IPS-18c (cell line): ENCODE measurements around the gene GRID2IP.

Source experiments
- H3K4me3 ChIP-seq: 2 replicates; pipeline ENCODE4 v1.7.0; 2013; ENCODE audit warnings: low read depth, mild to moderate bottlenecking, low read length, moderate library complexity; ENCODE audit not compliant: insufficient read depth
- H3K9me3 ChIP-seq: one replicate; pipeline ENCODE4 v1.6.1; 2013; ENCODE audit warnings: mild to moderate bottlenecking, low read length, moderate library complexity; ENCODE audit not compliant: control insufficient read depth, insufficient read depth

GRID2IP gene

DNA sequence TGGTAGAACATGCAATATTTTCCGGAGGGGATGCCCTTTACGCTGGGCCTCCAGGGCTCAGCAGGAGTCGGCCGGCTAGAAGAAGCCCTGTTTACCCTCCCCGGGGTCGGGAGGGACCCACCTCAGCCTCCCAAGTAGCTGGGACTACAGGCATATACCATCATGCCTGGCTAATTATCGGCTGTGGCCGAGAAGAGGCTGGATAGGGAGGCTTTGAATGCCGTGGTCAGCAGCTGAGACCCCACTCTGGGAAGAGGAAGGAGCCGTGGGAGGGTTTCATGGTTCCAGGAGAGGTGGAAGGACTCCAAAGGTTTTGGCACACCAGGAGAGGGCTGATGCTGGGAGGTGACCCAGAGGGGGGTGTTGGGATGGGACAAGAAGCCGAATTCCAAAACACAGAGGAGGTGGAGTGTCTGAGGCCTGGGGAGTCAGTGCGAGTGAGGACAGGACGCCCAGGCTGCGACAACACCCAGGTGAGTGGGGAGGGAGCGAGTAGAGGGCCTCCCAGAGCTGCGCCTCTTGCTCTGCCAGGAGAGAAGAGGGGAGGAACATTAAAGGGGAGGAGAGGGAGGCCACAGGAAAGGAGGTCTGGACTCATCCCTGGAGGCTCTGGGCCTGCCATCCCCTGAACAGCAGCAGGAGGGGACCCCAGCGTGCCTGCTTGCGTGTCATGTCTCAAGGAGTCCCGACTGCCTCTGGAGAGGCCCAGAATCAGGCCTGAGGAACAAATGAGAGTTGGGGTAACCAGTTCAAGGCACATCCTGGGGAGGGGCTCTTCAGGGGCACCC lies 19.6 kb downstream of the GRID2IP start:
- peaks cover 4% of the 10 kb centered on the region for H3K9me3 ChIP-seq
- peak overlapping the region; percentile 58 for H3K4me3 ChIP-seq

DNA sequence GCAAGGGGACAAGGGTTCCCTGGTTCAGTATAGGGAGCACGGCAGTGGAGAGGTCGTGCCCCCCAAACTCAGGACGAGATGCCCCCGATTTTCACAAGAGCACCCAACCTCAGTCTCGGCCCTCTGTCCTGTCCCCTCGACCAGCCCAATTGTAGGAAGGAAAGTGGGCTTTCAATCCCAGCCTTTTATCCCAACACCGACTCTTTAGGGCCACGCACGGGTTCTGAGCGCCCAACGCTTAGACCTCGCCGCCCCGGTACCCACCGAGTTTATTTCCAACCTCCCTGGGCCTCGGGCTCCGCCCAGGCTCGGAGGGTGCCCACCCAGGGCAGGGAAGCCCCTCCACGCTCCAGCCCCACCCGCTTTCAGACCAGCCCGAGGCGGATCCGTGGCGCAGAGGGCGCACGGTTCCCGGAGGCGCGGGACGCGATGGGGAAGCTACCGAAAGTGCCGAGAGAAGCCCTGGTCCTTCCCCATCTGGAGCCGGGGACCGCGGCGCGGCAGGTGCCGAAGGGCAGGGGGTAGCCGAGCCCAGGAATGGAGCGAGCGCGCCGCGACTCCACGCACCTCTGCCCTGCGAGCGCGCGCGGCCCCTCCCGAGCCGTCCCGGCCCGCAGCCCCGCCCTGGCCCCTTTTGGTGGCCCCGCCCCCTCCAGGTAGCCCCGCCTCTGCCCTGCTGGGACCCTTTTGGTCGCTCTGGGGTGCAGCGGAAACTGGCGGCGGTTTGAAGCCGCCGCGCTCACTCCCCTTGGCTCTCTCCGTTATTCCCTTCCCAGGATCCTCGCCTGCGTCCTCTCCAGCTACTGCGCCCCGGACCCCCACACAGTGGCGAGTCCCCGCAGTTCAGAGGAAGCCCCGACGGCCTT lies 20.4 kb downstream of the GRID2IP start:
- H3K4me3 ChIP-seq = peak overlapping the region; percentile 58

DNA sequence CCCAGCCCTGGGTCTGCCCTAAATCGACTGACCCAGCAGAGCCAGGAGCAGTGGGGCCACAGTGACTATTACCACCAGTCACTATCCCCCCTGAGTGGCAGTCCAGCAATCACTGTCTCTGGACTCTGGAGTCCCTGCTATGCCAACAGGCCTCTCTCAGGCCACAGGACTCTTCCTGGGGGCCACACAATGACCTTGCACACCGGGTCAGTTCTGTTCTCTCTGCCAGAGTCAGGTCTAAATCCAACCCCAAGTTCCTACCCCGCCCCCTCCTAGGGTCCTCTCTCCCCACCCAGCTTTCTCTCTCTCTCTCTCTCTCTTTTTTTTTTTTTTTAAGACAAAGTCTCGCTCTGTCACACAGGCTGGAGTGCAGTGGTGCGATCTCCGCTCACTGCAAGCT lies 21.6 kb downstream of the GRID2IP start:
- Histone ChIP-seq H3K9me3 (peaks cover 4% of the 10 kb centered on the region), H3K4me3 (no peak overlapping the region)

More for the DNA sequence above, 20.4 kb downstream of the GRID2IP start:
- peaks cover 4% of the 10 kb centered on the region for H3K9me3 ChIP-seq

DNA sequence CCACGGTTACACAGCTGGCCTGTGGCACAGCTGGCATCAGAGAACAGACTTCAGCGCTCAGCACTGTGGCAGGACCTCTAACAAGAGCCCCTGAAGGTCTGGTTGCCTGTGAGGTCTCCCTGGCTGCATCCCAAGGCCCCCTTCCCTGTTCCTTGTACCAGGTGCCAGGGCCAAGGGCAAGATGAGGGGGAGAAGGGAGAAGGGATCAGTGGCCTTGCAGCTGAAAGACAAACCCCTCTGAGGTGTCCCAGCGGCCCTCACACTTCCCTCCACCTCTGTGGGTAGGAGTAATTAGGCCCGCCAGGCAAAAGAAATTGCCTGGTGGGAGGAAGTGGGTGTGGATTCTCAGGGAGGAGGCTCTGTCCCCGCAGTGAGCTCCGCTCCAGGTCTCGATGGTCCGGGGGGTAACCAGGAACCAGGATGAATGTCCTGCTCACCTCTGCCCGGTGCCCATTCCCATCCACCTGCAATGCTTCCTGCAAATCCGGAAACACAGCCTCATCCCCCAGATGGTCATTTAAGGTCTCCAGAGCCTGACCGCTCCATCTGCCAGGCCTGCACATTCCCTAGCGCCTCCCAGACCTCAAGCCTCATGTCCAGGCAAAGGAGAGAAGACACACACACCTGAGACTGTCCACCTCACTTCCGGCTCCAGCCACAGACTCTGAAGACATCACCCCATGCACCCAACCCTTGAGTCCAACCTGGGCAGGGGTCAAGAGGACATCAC lies 22.7 kb downstream of the GRID2IP start:
- H3K4me3 ChIP-seq = no peak overlapping the region

DNA sequence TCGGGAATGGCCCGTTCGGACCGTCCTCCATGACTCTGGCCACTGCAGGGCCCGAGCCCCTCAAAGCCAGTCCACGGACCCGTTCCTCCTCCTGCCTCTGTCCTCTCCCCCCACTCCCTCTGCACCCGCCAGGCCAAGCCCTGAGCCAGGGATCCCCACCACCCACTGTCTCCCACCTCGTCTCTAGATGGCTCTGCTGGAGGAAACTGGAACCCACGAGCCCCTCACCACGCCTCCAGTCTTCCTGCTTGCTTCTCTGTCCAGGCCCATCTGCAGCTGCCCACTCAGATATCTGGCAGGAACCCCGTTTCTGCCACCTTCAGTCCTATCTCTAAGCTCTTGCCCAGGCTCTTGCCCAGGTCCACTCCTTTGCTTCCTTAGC lies 24.3 kb downstream of the GRID2IP start:
- Histone ChIP-seq H3K9me3 (peaks cover 4% of the 10 kb centered on the region), H3K4me3 (peak overlapping the region; percentile 53)

More for the DNA sequence above, 22.7 kb downstream of the GRID2IP start:
- H3K9me3 ChIP-seq = peaks cover 4% of the 10 kb centered on the region

DNA sequence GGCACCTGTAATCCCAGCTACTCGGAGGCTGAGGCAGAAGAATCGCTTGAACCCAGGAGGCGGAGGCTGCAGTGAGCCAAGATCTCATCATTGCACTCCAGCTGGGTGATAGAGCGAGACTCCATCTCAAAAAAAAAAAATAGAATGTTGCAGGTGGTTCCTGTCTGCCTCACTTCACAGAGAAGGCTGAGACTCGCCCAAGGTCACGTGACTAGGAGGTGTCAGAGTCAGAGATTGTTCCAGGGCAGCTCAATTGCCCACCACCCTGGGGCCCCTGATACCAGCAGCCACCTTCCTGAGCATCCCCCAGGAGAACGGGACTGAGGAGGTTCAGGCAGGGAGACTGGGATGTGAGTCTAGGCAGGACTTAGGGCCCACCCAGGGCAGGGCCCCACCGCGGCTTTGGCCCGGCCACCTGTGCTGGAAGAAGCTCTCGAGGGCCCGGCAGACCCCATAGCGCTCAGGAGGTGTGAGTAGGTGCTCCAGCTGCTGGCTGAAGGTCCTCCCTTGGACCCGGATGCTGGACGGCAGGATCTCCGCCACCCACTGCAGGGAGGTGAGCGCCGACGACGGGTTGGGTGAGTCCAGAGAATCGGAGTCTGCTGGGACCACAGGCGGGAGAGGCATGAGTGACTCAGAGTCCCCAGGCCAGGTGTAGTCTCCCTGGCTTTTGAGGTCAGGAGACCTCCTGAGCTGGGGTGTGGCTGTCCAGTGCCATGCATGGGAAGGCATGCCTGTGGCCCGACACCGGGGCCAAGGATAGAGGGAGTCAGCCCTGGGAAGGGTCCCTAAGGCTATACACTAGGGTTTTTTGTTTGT lies 30.9 kb downstream of the GRID2IP start:
- Histone ChIP-seq H3K9me3 (no peaks in the 10 kb centered on the region), H3K4me3 (no peak overlapping the region)

DNA sequence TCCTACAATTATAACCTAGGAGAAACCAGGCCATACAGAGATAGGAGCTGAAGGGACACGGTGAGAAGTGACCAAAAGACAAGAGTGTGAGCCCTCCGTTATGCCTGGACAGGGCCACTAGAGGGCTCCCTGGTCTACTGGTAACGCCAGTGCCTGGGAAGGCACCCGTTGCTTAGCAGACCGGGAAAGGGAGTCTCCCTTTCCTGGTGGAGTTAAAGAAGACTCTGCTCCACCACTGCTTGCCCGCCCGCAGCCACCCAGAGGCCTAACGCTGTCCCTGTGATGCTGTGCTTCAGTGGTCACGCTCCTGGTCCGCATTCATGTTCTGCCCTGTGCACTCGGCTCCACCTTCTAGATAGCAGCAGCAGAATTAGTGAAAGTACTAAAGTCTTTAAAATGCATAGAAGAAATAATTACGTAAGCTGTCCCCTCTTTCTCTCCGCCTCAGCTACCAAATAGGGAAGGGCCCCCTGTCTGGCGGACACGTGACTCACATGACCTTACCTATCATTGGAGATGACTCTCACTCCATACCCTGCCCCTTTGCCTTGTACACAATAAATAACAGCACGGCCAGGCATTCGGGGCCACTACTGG lies 34.8 kb downstream of the GRID2IP start:
- Histone ChIP-seq H3K4me3 (peak overlapping the region; percentile 43), H3K9me3 (no peaks in the 10 kb centered on the region)

DNA sequence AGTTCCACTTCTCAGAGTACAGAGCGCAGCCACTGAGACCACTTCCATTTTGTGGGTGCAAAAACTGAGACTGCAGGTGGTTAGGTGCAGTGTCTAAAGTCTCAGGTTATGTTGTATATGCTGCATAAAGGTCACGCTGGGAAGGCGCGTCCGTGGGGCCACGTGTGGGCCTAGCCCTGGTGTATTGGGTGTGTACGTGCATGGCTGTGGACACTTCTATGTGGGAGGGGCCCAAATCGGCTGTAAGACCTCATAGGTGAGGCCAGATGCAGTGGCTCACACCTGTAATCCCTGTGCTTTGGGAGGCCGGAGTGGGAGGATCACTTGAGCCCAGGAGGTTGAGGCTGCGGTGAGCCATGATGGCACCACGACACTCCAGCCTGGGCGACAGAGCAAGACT lies 37.7 kb downstream of the GRID2IP start:
- Histone ChIP-seq H3K4me3 (no peak overlapping the region), H3K9me3 (no peaks in the 10 kb centered on the region)

DNA sequence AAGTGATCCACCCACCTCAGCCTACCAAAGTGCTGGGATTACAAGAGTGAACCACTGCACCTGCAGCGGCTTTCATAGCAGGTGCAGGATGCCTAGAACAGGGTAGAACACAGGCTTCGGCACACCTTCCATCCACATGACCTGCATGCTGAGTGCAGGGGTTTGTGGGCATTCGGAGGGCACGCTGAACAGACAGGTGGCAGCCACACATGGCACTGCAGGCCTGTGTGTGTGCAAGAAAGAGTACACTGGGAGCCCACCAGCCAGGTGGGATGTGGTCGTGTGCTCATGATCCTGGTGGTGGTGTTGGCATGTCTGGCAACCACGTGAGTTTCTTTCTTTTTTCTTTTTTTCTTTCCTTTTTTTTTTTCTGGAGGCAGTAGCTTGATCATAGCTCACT lies 38.4 kb downstream of the GRID2IP start:
- H3K4me3 ChIP-seq = no peak overlapping the region
- no peaks in the 10 kb centered on the region for H3K9me3 ChIP-seq

DNA sequence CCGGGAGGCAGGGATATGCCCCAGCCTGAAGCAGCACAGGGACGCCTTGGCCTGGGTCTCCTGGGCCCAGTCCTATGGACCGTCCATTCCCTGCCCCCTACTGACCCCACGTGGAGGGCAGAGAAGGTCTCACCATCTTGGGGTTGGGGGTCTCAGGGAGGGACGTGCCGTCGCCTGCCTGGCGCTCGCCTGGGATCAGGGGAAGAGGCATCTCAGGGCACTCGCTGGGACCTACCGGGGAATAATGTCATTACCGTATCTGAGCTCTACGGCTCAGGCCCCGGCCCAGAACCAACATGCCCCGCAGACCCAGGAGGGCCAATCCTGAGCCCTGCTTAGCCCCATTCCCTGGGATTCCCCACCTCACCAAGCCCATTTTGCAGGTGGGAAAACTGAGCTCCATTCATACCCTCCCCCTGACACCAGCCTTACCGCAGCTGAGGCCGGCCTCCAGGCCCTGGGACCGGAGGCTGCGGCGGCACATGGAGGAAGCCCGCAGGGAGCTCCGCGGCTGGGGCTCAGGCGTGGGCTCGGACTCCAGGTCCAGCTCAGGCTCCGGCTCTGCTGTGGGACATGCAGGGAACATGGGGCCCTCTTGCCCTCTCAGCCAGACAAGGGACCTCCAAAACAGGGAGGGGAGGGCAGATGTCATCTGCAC lies 40.7 kb downstream of the GRID2IP start:
- no peaks in the 10 kb centered on the region for H3K9me3 ChIP-seq
- H3K4me3 ChIP-seq = no peak overlapping the region

DNA sequence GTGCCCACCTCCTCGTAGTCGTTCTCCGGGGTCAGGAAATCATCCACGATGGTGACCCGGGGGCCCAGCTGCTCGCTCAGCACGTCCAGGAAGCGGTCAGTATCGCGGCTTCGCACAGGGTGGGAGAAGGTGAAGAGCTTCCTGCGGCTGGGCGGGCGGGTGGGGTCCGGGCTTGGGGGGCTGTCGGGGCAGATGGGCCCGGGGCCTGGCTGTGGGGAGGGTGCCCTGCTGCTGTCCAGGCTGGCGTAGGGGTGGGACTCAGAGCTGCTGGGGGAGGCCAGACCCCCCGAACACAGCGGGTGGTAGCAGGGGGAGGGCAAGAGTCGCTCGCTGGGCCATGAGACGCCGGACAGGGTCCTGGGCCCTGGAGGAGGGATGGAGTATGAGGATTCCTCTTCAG lies 42.3 kb downstream of the GRID2IP start:
- Histone ChIP-seq H3K9me3 (no peaks in the 10 kb centered on the region), H3K4me3 (no peak overlapping the region)

DNA sequence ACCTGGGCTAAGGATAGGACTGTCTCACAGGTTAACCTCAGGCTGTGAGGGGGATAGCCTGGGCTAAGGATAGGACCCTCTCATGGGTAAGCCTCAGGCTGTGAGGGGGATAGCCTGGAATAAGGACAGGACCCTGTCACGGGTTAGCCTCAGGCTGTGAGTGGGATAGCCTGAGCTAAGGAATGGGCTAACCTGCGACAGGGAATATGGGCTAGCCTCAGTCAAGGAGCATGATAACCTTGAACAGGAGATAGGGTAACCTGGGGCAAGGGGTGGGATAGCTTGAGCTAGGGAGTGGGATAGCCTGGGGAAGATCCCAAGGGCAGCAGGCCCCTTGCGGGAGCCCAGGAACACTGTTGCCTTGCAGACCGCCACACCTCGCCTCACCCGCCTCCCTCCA lies 42.7 kb downstream of the GRID2IP start:
- Histone ChIP-seq H3K4me3 (no peak overlapping the region), H3K9me3 (no peaks in the 10 kb centered on the region)

DNA sequence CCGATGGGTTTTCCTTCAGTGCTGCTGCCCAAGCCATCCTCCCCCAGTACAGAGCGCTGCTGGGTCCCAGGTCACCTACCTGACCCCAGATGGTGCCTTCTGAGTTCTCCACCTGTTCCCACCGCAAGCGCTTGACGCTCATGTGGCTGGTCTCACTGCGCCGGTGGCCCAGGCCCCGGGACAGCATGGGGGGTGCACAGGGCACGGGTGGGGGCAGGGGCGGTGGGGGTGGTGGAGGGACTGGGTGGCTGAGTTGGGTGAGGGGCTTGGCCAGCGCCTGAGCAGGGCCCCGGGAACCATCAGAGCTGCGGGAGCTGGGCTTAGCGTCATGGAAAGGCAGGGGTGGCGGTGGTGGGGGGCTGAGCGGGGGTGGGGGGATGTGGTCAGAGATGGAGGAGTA lies 43.4 kb downstream of the GRID2IP start:
- H3K4me3 ChIP-seq = no peak overlapping the region
- H3K9me3 ChIP-seq = no peaks in the 10 kb centered on the region

DNA sequence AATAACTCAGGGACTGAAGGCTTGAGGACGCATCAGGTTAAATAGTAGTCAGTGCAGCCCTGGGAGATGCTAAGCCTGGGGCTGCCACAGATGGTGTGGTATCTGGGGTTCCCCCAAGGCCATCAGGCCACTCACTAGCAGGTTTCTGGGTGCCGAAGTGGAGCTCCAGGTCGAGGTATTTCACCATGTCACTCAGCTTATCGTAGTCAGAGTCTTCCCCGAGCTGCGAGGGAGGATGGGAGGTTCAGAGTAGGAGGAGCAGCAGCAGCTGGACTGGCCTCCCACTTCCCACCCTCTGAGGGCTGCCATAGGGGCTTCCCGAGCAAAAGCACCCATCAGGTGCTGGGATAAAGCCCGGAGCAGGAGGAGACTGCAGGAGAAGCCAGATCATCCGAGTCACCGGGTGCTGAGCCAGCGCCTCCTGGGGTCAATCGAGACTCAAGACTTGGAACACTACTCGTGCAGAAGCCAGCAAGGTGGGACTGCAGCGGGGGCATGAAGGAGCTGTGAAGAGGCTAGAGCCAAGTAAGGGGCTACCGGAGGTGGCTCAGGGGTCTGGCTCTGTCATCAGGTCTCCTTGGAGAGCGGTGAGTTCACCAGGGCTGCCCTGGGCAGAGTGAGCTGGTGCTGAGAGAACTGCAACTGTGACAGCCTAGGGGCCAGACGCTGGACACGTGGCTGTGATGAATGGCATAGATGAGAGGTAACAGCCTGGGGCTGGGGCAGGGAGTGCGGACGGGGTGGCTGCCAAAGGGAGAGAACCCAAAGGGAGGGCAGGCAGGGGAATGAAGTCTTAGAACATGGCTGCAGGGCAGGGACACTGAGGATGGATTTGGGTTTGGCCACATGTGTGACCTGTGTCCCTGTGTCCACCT lies 45.3 kb downstream of the GRID2IP start:
- Histone ChIP-seq H3K4me3 (no peak overlapping the region), H3K9me3 (no peaks in the 10 kb centered on the region)

DNA sequence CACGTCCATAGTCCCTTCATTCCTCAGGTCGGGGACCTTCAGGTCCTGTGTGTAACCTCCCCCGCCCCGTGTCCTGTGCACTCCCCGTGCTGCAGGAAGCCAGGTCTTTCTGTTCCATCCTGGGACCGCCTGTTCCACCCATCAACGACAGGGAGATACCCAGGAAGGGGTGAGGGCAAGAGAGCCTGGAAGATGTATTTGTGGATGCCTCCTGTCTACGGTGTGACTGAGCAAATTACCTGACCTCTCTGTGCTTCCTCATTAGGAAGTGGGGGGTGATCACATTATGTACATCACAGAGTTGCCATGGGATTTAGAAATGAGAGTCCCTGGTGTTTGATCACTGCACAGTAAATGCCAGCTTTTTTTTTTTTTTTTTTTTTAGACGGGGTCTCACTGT lies 46.3 kb downstream of the GRID2IP start:
- H3K9me3 ChIP-seq = no peaks in the 10 kb centered on the region
- H3K4me3 ChIP-seq = peak overlapping the region; percentile 71
